Measurements from ENCODE around the gene VRTN.

Gene VRTN

DNA sequence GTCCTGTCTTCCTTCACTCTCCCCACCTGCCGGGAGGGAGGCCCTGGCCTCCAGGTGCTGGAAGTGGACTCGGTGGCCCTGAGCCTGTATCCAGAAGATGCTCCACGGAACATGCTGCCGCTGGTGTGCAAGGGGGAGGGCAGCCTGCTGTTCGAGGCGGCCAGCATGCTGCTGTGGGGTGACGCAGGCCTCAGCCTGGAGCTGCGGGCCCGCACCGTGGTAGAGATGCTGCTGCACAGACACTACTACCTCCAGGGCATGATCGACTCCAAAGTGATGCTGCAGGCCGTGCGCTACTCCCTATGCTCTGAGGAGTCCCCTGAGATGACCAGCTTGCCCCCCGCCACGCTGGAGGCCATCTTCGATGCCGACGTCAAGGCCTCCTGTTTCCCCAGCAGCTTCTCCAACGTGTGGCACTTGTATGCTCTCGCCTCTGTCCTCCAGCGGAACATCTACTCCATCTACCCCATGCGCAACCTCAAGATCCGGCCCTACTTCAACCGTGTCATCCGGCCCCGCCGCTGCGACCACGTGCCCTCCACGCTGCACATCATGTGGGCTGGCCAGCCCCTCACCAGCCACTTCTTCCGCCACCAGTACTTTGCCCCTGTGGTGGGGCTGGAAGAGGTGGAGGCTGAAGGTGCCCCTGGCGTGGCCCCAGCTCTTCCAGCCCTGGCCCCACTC lies 8.8 kb downstream of the VRTN start:
- H2BK120ac ChIP-seq (ENCODE audit: low read depth, low read length): no peak overlapping the region
- H2BK5ac ChIP-seq (ENCODE audit: low read depth, low read length, poor library complexity, severe bottlenecking): no peak overlapping the region
- WGBS: 91% methylated on average over 32 of the region's 32 CpGs

GRCh38 chr14:74357585-74357984 lies 9.3 kb downstream of the VRTN start:
- H3K9ac ChIP-seq (ENCODE audit: low read length): no peak overlapping the region
- H2BK15ac ChIP-seq (ENCODE audit: low read depth, poor library complexity, severe bottlenecking): no peak overlapping the region
- H3K4me3 ChIP-seq (ENCODE audit: insufficient read depth in 1 of 2, low read depth in 1 of 2, low read length in 2 of 2): no peak overlapping the region
- H3K79me1 ChIP-seq (replicated peaks; ENCODE audit: low read length, poor library complexity, severe bottlenecking): no peaks in the 10 kb centered on the region
- no peak for DNase-seq
- no peak overlapping the region for H3K4ac ChIP-seq (ENCODE audit: low read depth in 1 of 2, low read length in 2 of 2)
- no peaks in the 10 kb centered on the region for H3K9me3 ChIP-seq (ENCODE audit: control insufficient read depth, low read length)
- no peak overlapping the region for H2BK12ac ChIP-seq (ENCODE audit: low read length in 2 of 2)
- no peak overlapping the region for H3K4me2 ChIP-seq (ENCODE audit: low read length, poor library complexity, severe bottlenecking)
- H2BK120ac ChIP-seq (ENCODE audit: low read depth, low read length): no peak overlapping the region
- no peak overlapping the region for H3K14ac ChIP-seq (ENCODE audit: low read length in 2 of 2)
- H4K8ac ChIP-seq (ENCODE audit: low read length): no peak overlapping the region
- H2AFZ ChIP-seq (ENCODE audit: low read depth, low read length): no peak overlapping the region
- no peak overlapping the region for H3K18ac ChIP-seq (ENCODE audit: low read depth in 1 of 2, low read length in 2 of 2)
- H2AK5ac ChIP-seq (ENCODE audit: low read length, severe bottlenecking): no peak overlapping the region
- no peaks in the 10 kb centered on the region for H3K36me3 ChIP-seq (ENCODE audit: control insufficient read depth in 1 of 2, insufficient read depth in 2 of 2, low read depth in 1 of 2, low read length in 2 of 2)
- no peaks in the 10 kb centered on the region for H3K4me1 ChIP-seq (ENCODE audit: control insufficient read depth, insufficient read depth, low read depth, low read length)
- H3K27ac ChIP-seq (ENCODE audit: low read length, poor library complexity, severe bottlenecking): no peak overlapping the region
- WGBS: 95% methylated on average over 19 of the region's 19 CpGs
- H4K91ac ChIP-seq (ENCODE audit: low read length): no peak overlapping the region
- no peak overlapping the region for H3K23ac ChIP-seq (ENCODE audit: low read length in 2 of 2)
- H3K27me3 ChIP-seq (ENCODE audit: control insufficient read depth in 1 of 2, insufficient read depth in 1 of 2, low read length in 2 of 2): peaks cover 40 to 59% of the 10 kb centered on the region in 2 experiments
- no peak overlapping the region for H2BK5ac ChIP-seq (ENCODE audit: low read depth, low read length, poor library complexity, severe bottlenecking)

More for the DNA sequence above, 8.8 kb downstream of the VRTN start:
- no peak for DNase-seq
- H3K4me1 ChIP-seq (ENCODE audit: control insufficient read depth, insufficient read depth, low read depth, low read length): no peaks in the 10 kb centered on the region
- no peak overlapping the region for H3K4me2 ChIP-seq (ENCODE audit: low read length, poor library complexity, severe bottlenecking)
- no peak overlapping the region for H3K4ac ChIP-seq (ENCODE audit: low read depth in 1 of 2, low read length in 2 of 2)
- H3K23ac ChIP-seq (ENCODE audit: low read length in 2 of 2): no peak overlapping the region
- no peak overlapping the region for H2BK12ac ChIP-seq (ENCODE audit: low read length in 2 of 2)
- no peak overlapping the region for H3K27ac ChIP-seq (ENCODE audit: low read length, poor library complexity, severe bottlenecking)
- H2AFZ ChIP-seq (ENCODE audit: low read depth, low read length): no peak overlapping the region
- H2AK5ac ChIP-seq (ENCODE audit: low read length, severe bottlenecking): no peak overlapping the region
- no peak overlapping the region for H3K9ac ChIP-seq (ENCODE audit: low read length)
- no peak overlapping the region for H2BK15ac ChIP-seq (ENCODE audit: low read depth, poor library complexity, severe bottlenecking)
- no peaks in the 10 kb centered on the region for H3K79me1 ChIP-seq (replicated peaks; ENCODE audit: low read length, poor library complexity, severe bottlenecking)
- H3K27me3 ChIP-seq (ENCODE audit: control insufficient read depth in 1 of 2, insufficient read depth in 1 of 2, low read length in 2 of 2): peaks cover 42 to 60% of the 10 kb centered on the region in 2 experiments
- no peaks in the 10 kb centered on the region for H3K9me3 ChIP-seq (ENCODE audit: control insufficient read depth, low read length)
- no peak overlapping the region for H3K4me3 ChIP-seq (ENCODE audit: insufficient read depth in 1 of 2, low read depth in 1 of 2, low read length in 2 of 2)
- no peak overlapping the region for H4K91ac ChIP-seq (ENCODE audit: low read length)
- H4K8ac ChIP-seq (ENCODE audit: low read length): no peak overlapping the region
- H3K36me3 ChIP-seq (ENCODE audit: control insufficient read depth in 1 of 2, insufficient read depth in 2 of 2, low read depth in 1 of 2, low read length in 2 of 2): no peaks in the 10 kb centered on the region
- no peak overlapping the region for H3K14ac ChIP-seq (ENCODE audit: low read length in 2 of 2)
- no peak overlapping the region for H3K18ac ChIP-seq (ENCODE audit: low read depth in 1 of 2, low read length in 2 of 2)

- no peaks in the 10 kb centered on the region for H3K79me1 ChIP-seq (replicated peaks; ENCODE audit: low read length, poor library complexity, severe bottlenecking)
- no peak overlapping the region for H2BK12ac ChIP-seq (ENCODE audit: low read length in 2 of 2)
- no peak overlapping the region for H4K91ac ChIP-seq (ENCODE audit: low read length)
- H3K18ac ChIP-seq (ENCODE audit: low read depth in 1 of 2, low read length in 2 of 2): no peak overlapping the region
- H2AK5ac ChIP-seq (ENCODE audit: low read length, severe bottlenecking): no peak overlapping the region
- no peak overlapping the region for H3K14ac ChIP-seq (ENCODE audit: low read length in 2 of 2)
- no peaks in the 10 kb centered on the region for H3K36me3 ChIP-seq (ENCODE audit: control insufficient read depth in 1 of 2, insufficient read depth in 2 of 2, low read depth in 1 of 2, low read length in 2 of 2)
- H2BK5ac ChIP-seq (ENCODE audit: low read depth, low read length, poor library complexity, severe bottlenecking): no peak overlapping the region
- peaks cover 38 to 58% of the 10 kb centered on the region in 2 experiments for H3K27me3 ChIP-seq (ENCODE audit: control insufficient read depth in 1 of 2, insufficient read depth in 1 of 2, low read length in 2 of 2)
- no peak overlapping the region for H2BK120ac ChIP-seq (ENCODE audit: low read depth, low read length)
- no peak overlapping the region for H2AFZ ChIP-seq (ENCODE audit: low read depth, low read length)
- no peak overlapping the region for H3K4me2 ChIP-seq (ENCODE audit: low read length, poor library complexity, severe bottlenecking)
- no peak overlapping the region for H3K27ac ChIP-seq (ENCODE audit: low read length, poor library complexity, severe bottlenecking)
- no peak overlapping the region for H3K9ac ChIP-seq (ENCODE audit: low read length)
- H3K4me1 ChIP-seq (ENCODE audit: control insufficient read depth, insufficient read depth, low read depth, low read length): no peaks in the 10 kb centered on the region
- DNase-seq: no peak
- H2BK15ac ChIP-seq (ENCODE audit: low read depth, poor library complexity, severe bottlenecking): no peak overlapping the region
- H4K8ac ChIP-seq (ENCODE audit: low read length): no peak overlapping the region
- H3K23ac ChIP-seq (ENCODE audit: low read length in 2 of 2): no peak overlapping the region
- H3K9me3 ChIP-seq (ENCODE audit: control insufficient read depth, low read length): no peaks in the 10 kb centered on the region
- WGBS: 88% methylated on average over 17 of the region's 17 CpGs
- H3K4me3 ChIP-seq (ENCODE audit: insufficient read depth in 1 of 2, low read depth in 1 of 2, low read length in 2 of 2): no peak overlapping the region
- H3K4ac ChIP-seq (ENCODE audit: low read depth in 1 of 2, low read length in 2 of 2): no peak overlapping the region
Measured at GRCh38 chr14:74358176-74358829, 10.0 kb downstream of the VRTN start.

DNA sequence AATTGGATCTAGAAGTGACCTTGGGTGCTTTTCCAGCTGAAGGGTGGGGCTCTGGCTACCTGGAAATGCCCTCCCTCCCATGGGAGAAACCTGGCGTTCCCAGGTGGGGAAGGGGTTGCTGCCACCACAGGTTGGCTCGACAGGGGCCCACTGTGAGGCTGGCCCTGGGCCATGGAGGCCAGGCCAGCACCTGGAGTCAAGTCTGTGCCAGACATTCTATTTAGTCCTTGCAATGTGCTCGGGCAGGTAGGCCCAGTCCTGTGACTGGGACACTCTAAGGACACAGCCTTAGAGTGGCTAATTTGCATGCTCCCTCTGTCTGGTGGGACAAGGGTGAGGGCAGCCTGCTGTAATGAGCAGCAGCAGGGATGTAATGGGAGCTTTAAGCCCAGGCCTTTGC lies 11.9 kb downstream of the VRTN start:
- Histone ChIP-seq H4K91ac (ENCODE audit: low read length) (no peak overlapping the region), H3K4ac (ENCODE audit: low read depth in 1 of 2, low read length in 2 of 2) (no peak overlapping the region), H3K4me1 (ENCODE audit: control insufficient read depth, insufficient read depth, low read depth, low read length) (no peaks in the 10 kb centered on the region), H2AK5ac (ENCODE audit: low read length, severe bottlenecking) (no peak overlapping the region), H3K27me3 (ENCODE audit: control insufficient read depth in 1 of 2, insufficient read depth in 1 of 2, low read length in 2 of 2) (peaks cover 50 to 63% of the 10 kb centered on the region in 2 experiments), H3K36me3 (ENCODE audit: control insufficient read depth in 1 of 2, insufficient read depth in 2 of 2, low read depth in 1 of 2, low read length in 2 of 2) (no peaks in the 10 kb centered on the region), H3K23ac (ENCODE audit: low read length in 2 of 2) (no peak overlapping the region), H2AFZ (ENCODE audit: low read depth, low read length) (no peak overlapping the region), H3K27ac (ENCODE audit: low read length, poor library complexity, severe bottlenecking) (no peak overlapping the region), H3K14ac (ENCODE audit: low read length in 2 of 2) (no peak overlapping the region), H2BK120ac (ENCODE audit: low read depth, low read length) (no peak overlapping the region), H2BK15ac (ENCODE audit: low read depth, poor library complexity, severe bottlenecking) (no peak overlapping the region), H3K9me3 (ENCODE audit: control insufficient read depth, low read length) (no peaks in the 10 kb centered on the region), H4K8ac (ENCODE audit: low read length) (no peak overlapping the region), H3K9ac (ENCODE audit: low read length) (no peak overlapping the region), H3K79me1 (replicated peaks; ENCODE audit: low read length, poor library complexity, severe bottlenecking) (no peaks in the 10 kb centered on the region), H3K4me2 (ENCODE audit: low read length, poor library complexity, severe bottlenecking) (no peak overlapping the region), H3K18ac (ENCODE audit: low read depth in 1 of 2, low read length in 2 of 2) (no peak overlapping the region), H2BK12ac (ENCODE audit: low read length in 2 of 2) (no peak overlapping the region), H3K4me3 (ENCODE audit: insufficient read depth in 1 of 2, low read depth in 1 of 2, low read length in 2 of 2) (no peak overlapping the region), H2BK5ac (ENCODE audit: low read depth, low read length, poor library complexity, severe bottlenecking) (no peak overlapping the region)
- 43% methylated on average over 3 of the region's 3 CpGs for WGBS
- no peak for DNase-seq
